ENCODE measurements around the gene PAN3.

PAN3 gene

DNA sequence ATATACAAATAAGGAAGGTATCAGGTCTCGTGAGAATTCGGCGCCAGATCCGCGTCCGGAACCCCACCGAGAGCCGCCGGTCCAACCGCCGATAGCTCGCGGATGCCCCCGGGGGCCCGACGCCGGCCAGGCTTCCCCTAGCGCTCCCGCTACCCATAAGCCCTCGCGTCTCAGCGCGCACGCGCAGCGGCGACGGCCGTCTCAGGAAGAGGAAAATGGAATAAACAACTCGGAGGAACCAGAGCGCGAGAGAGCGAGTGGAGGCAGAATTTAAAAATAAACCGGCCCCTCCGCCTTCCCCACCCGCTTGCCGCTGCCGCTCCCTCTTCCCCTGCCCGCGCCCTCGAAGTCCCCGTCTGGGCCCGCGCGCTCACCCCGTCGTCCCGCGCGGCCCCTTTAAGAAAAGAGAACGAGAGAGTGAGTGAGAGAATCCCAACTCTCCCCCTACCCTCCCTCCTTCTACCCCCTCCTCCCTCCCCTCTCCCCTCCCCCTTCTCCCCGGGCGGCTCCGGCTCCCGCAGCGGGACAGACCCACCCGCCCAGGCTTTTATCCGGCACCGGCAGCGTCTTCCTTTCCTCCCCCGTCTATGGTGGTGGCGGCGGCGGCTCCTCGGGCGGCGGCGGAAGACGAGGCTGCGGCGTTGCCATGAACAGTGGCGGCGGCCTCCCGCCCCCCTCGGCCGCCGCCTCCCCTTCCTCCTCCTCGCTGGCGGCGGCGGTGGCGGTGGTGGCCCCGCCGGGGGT lies at the start of gene PAN3:
Gene PAN3, plus strand, starts transcription at position 534 of the 744 bp plus-strand sequence. Its CDS starts 113 bp downstream, at position 647.
- peak; percentile 80 to 90 for DNase-seq

GRCh38 chr13:28089065-28089464 lies 49.3 kb upstream of the PAN3 start:
- DNase-seq, result no peak

GRCh38 chr13:28092431-28092830 lies 45.9 kb upstream of the PAN3 start:
- no peak for DNase-seq

DNA sequence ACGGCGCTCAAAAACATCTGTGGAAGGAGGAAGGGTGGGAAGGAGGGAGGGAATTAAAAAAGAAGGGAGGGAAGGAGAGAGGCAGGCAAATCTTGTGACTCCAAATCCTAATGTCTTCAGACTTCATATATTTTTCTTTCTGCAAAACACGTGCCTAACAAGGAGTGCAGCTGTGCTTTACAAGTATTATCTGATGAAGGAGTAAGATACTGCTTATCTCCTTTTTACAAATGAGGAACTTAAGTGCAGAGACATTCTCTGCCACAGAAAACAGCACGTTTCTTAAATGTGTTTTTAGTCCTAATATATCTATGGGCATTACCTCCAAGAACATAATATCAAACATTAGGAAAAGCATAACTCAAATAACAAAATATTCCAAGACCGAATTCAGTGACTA lies 44.5 kb upstream of the PAN3 start:
- peak in 1 of 2 donors; percentile 52 for DNase-seq

GRCh38 chr13:28094306-28094705 lies 44.0 kb upstream of the PAN3 start:
- peak in 1 of 2 donors; percentile 82 for DNase-seq

DNA sequence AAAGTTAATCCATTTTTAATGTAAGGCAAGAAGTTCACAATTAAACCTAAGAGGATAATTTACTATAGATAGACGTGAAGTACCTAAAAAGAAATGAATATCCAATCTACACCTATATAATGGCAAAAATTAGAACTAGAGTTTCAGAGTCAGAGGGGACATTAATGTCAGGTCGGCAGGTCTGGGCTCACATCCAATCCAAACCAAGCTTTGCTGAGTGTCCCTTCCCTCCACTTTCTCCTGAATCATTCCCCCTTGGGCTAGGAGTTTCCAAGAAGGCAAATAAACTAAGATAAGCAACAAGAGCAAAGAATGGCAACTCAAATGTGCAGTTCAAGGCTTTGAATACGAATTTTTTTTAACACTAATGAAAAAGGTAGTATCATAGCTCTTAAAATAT lies 40.8 kb upstream of the PAN3 start:
- no peak for DNase-seq

DNA sequence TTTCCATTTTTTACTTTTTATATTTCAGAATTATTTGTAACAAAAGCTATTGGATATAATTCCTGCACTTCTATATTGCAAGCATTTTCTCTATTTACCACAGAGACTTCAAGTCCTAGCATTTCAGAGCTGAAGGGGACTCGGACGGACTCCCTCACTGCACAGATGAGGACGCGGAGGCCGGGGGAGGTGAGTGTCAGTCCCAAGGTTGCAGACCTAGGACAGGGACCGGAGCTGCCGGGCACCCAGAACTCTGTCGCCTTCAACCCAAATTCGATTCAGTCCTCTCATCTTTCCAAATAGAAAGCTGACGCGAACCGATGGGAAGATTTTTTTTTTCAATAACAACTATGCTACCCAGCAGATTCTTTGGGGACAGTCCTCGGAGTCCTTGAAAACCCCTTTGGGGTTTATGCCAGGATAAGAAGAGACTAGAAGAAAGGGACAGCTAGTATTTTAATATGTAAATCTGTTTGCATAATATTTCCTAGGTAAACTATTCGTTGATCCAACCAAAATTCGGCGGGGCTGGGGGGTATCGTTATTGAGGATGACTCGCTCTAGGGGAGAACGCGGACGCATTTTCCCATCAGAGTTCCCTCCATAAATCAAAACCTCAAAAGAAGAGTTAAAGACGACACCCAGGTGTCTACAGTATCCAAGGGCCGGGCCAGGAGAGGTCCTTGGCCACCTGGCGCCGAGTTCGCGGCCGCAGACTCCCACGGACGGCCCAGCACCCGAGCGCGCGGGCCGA lies 38.8 kb upstream of the PAN3 start:
- no peak for DNase-seq

- peak; percentile 73 to 89 for DNase-seq
Observed at GRCh38 chr13:28100150-28101121, 37.9 kb upstream of the PAN3 start, which contains the start of gene FLT3. Gene FLT3, minus strand, starts transcription at chr13:28100576. Its CDS starts 66 bp downstream, at chr13:28100510.

DNA sequence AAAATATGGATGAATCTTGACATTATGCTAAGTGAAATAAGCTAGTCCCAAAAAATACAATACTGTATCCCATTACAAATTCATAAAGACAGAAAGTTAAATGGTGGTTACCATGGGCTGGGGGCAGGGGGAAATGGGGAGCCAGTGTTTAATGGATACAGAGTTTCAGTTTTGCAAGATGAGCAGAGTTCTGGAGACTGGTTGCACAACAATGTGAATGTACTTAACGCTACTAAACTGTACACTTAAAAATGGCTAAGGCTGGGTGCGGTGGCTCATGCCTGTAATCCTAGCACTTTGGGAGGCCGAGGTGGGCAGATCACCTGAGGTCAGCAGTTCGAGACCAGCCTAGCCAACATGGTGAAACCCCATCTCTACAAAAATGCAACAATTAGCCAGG lies 36.5 kb upstream of the PAN3 start:
- peak in 1 of 2 donors; percentile 11 for DNase-seq

- no peak for DNase-seq
Observed at GRCh38 chr13:28106976-28107375, 31.4 kb upstream of the PAN3 start.

GRCh38 chr13:28110414-28110813 lies 27.9 kb upstream of the PAN3 start:
- DNase-seq, result no peak

DNA sequence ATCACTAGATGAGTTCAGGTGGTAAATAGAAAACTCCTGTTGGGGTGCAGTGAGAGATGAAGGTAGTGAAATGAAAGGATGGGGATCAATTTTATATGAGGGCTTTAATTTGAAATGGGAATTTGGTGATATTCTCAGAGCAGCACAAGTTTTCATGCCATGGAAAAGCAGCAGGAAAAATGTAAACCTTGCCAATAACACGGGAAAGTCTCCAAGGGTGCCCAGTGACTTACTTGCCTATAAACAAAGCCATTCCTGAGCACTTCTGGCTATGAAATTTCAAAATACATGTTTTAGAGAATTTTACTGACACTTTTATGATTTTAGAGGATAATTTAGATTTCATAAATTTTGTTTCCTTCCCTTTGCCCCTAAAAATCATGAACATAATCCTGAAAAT lies 21.6 kb upstream of the PAN3 start:
- no peak for DNase-seq

DNA sequence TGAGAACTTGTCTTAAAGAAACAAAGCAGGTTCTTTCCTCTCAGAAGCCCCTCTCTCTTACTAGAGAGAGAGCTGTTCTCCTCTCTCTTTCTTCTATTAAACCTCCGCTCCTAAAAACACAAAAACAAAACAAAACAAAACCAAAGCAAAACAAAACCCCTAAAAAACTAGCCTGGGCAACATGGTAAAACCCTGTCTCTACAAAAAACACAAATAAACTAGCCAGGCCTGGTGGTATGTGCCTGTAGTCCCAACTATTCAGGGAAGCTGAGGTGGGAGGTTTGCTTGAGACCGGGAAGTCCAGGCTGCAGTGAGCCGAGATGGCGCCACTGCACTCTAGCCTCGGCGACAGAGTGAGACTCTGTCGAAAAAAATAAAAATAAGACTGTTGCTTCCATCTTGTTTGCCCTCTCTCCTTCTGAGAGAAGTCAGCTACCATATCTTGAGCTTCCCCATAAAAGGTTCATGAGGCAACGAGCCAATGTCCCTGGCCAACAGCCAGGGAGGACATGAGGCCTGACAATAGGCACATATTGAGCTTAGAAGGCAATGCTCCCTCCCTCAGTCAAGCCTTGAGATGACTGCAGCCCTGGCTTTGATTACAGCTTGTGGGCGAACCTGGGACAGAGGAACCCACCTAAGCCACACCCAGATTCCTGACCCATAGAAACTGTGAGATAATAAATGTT lies 20.5 kb upstream of the PAN3 start:
- no peak for DNase-seq

GRCh38 chr13:28120317-28120716 lies 18.0 kb upstream of the PAN3 start:
- no peak for DNase-seq

GRCh38 chr13:28121224-28121623 lies 17.1 kb upstream of the PAN3 start:
- no peak for DNase-seq

DNA sequence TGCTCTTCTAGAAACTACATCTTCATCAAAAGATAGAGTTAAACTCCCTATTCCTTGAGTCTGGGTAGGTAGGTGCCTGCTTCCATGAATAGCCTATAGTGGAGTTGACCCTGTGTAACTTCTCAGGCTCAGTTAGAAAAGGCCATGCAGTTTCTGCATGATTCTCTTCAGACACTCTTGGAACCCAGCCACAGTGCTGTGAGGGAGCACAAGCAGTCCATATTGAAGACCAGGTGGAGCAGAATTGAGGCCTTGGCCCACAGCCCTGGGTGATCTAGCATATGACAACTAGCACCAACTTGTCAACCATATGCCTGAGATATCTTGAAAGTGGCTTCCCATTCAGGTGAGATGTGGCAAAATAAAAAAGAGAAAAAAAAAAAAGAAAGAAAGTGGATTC lies 10.3 kb upstream of the PAN3 start:
- no peak for DNase-seq

- no peak for DNase-seq
Observed at GRCh38 chr13:28128926-28129325, 9.4 kb upstream of the PAN3 start.

DNA sequence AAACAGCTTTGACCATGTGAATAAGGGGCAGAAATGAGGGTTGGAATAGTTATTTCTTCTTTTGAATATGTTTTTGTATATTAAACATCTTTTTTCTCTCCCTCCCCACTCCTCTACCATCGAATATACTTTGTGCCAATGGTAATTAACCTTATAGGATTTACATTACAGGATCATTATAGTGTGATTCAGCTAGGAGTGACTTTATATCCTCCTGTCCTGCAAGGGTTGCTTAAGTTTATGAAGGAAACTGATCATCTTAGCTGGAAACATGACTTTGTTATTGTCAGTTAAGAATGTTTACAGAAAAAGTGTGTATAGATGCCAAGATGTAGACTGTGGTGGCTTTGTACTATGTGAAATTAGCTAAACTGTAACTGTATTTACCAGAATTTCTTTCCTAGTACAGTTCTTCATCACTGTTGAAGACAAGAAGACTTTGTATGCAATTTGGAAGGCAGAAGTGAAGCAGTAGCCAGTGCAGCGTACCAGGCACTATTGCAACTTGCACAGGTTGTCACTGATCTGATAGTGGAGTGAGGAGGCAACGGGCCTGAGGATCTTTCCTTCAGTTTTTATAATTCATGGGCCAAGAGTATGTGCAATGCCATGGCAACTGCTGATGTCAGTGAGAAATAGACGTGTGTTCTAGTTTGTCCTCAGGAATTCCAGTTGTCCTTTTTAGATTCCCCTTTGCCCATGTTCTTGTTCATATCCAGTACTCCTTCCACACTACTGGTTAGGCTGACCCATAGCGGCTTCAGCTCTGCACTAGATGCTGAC lies 8.2 kb upstream of the PAN3 start:
- no peak for DNase-seq

DNA sequence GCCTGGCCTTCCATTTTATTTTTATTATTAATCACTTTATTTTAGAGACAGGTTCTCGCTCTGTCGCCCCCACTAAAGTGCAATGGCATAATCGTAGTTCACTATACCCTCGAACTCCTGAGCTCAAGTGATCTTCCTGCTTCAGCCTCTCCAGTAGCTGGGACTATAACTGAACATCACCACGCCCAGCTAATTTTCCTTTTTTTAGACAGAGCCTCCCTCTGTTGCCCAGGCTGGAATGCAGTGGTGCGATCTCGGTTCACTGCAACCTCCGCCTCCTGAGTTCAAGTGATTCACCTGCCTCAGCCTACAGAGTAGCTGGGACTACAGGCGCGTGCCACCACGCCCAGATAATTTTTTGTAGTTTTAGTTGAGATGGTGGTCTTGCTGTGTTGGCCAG lies 6.7 kb upstream of the PAN3 start:
- DNase-seq, result no peak

- peak in 1 of 2 donors; percentile 36 for DNase-seq
Observed at GRCh38 chr13:28136916-28137315, 1.4 kb upstream of the PAN3 start.

DNA sequence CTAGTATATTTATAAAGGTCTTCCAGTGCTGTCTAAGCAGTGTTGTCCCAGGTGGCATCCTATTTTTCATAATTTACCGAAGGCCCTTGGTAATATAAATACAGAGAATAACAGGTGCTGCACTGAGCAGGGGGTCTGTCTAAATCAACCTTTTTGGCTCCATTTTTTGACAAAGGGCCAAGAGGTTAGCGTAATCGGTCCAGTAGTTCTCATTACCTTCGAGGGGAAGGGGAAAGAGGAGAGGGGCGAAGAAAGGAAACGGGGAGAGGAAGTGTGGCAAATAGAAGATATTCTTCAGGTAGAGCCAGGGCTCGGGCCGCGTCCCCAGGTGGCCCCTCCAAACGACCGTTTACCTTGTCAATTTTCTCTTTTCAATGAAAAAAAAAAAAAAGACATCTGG lies 749 bp upstream of the PAN3 start:
- DNase-seq, result no peak
